T47D (cell line): ENCODE data around the gene ABLIM1.

Experiments used
- DNase-seq, 2 experiments: peaks; one replicate each; pipeline versions ENCODE4 v3.0.0 to v3.0.0-alpha.2; 2011 to 2012; ENCODE audit warnings: low read depth in 1 of 2, low spot score in 1 of 2
- JUND ChIP-seq: IDR thresholded peaks from 2 replicates; pipeline ENCODE4 v1.6.1; 2012; ENCODE audit warnings: low read depth
- in situ Hi-C: cut with HindIII; loops from 2 replicates; pipeline ENCODE4 v1.10.0; 2016; ENCODE audit warnings: low sequenced_read_pairs, low pct_unique_long_range_greater_than_20kb

ABLIM1 gene

GRCh38 chr10:114538181-114538906, 119.7 kb downstream of the ABLIM1 start:
- in situ Hi-C loops: no loop called here
- DNase-seq: no peak
- no peak for TF ChIP-seq JUND

GRCh38 chr10:114537736-114538135, 120.3 kb downstream of the ABLIM1 start:
- in situ Hi-C loops: no loop called here
- no peak for DNase-seq
- no peak for TF ChIP-seq JUND

- in situ Hi-C loops: no loop called here
- DNase-seq: no peak
- TF ChIP-seq JUND: no peak
Measured at GRCh38 chr10:114534571-114534981, 123.5 kb downstream of the ABLIM1 start.

- in situ Hi-C loops: no loop called here
- DNase-seq: no peak
- TF ChIP-seq JUND: no peak
Measured at GRCh38 chr10:114532226-114532625, 125.8 kb downstream of the ABLIM1 start.

- in situ Hi-C loops: no loop called here
- no peak for TF ChIP-seq JUND
- peak; percentile 61 to 91 for DNase-seq
Measured at GRCh38 chr10:114526504-114527238, 131.4 kb downstream of the ABLIM1 start.

- no peak for DNase-seq
- no peak for TF ChIP-seq JUND
- in situ Hi-C loops: no loop called here
Measured at GRCh38 chr10:114526126-114526503, 132.0 kb downstream of the ABLIM1 start.

GRCh38 chr10:114525368-114525949, 132.6 kb downstream of the ABLIM1 start:
- in situ Hi-C loops: no loop called here
- DNase-seq: no peak
- TF ChIP-seq JUND: no peak

GRCh38 chr10:114523876-114524275, 134.2 kb downstream of the ABLIM1 start:
- in situ Hi-C loops: no loop called here
- no peak for TF ChIP-seq JUND
- no peak for DNase-seq

GRCh38 chr10:114521255-114521654, 136.8 kb downstream of the ABLIM1 start:
- in situ Hi-C loops: no loop called here

GRCh38 chr10:114520453-114520852, 137.6 kb downstream of the ABLIM1 start:
- in situ Hi-C loops: no loop called here
- no peak for DNase-seq
- no peak for TF ChIP-seq JUND

More at GRCh38 chr10:114521255-114521654, 136.8 kb downstream of the ABLIM1 start:
- no peak for TF ChIP-seq JUND
- DNase-seq: no peak

- in situ Hi-C loops: no loop called here
- no peak for TF ChIP-seq JUND
- DNase-seq: peak in 1 of 2 experiments; percentile 42
Measured at GRCh38 chr10:114519756-114520293, 138.2 kb downstream of the ABLIM1 start.

- no peak for TF ChIP-seq JUND
- in situ Hi-C loops: no loop called here
- peak in 1 of 2 experiments; percentile 66 for DNase-seq
Measured at GRCh38 chr10:114519306-114519669, 138.8 kb downstream of the ABLIM1 start.
